GM18519 (cell line): Measurements from ENCODE around the gene DMTF1.
A peak's percentile ranks its signal among the peaks of the same experiment; 100 is the strongest.
"Not testable (repeated sequence)": the region's sequence is repeated elsewhere in the genome, so short reads cannot be mapped to it uniquely, and the experiment has no call there.

Experiments
- ATAC-seq: cut with Tn5 transposase; IDR thresholded peaks from one replicate; pipeline ENCODE4 v1.9.1; 2021; ENCODE audit warnings: mild to moderate bottlenecking, moderate library complexity; ENCODE audit not compliant: unreplicated experiment, low FRiP score

Gene DMTF1, protein sequence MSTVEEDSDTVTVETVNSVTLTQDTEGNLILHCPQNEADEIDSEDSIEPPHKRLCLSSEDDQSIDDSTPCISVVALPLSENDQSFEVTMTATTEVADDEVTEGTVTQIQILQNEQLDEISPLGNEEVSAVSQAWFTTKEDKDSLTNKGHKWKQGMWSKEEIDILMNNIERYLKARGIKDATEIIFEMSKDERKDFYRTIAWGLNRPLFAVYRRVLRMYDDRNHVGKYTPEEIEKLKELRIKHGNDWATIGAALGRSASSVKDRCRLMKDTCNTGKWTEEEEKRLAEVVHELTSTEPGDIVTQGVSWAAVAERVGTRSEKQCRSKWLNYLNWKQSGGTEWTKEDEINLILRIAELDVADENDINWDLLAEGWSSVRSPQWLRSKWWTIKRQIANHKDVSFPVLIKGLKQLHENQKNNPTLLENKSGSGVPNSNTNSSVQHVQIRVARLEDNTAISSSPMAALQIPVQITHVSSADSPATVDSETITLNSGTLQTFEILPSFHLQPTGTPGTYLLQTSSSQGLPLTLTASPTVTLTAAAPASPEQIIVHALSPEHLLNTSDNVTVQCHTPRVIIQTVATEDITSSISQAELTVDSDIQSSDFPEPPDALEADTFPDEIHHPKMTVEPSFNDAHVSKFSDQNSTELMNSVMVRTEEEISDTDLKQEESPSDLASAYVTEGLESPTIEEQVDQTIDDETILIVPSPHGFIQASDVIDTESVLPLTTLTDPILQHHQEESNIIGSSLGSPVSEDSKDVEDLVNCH

DNA sequence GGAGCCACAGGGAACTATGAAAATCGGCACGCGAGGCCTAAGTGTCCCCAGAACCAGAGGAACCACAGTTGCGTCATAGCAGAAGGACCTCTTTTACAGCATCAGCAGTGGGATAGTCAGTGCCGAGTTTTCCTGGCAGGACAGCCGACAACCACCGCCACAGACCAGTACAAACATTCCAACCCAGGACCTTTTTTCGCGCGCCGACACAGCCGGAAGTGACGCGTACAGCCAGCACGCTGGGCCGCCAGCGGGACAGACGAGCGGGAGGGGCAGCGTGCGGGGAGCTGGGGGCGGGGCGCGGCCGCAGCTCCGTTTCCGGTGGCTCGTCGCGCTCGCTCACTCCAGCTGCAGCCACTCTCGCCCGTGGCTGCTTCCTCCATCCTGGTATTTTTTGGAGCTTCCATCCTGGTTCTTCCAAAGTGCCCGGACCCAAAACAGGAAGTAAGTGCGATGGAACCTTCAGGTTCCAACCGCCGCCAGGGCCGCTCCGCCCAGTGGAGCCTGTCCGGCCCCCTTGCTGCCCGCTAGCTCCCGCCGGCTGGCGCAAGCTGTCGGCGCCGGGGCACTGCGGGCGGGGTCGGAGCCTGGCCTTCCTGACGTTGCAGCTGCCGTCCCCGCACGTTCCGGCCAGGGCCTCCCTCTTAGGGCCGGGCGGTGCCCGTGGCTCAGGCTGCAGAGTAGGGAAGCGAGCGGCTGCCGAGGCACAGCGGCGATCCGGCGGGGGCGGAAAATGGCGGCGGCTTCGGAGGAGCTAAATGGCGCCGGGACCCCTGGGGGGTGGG, at the start of gene DMTF1:
Gene DMTF1, plus strand, starts transcription at position 342 of the 785 bp plus-strand sequence. CDS start 12,489 bp downstream, outside the sequence.
- ATAC-seq = peak; percentile 70

DNA sequence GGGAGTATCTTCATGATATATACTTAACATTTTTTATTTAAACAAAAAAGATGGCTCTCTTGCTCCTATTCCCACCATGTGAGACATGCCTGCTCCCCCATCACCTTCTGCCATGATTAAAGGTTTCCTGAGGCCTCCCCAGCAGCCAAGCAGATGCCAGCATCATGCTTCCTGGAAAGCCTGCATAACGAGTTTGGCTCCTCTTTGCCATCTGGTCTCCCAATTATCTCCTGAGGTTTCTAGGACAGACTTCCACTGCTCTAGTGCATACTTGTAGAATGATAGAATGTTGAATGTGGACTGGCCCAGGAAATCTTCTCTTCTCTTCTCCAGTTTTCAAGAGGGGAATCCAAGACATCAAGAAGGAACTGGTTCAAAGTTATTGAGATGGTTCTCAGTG, 46.9 kb upstream of the DMTF1 start:
- ATAC-seq = no peak

DNA sequence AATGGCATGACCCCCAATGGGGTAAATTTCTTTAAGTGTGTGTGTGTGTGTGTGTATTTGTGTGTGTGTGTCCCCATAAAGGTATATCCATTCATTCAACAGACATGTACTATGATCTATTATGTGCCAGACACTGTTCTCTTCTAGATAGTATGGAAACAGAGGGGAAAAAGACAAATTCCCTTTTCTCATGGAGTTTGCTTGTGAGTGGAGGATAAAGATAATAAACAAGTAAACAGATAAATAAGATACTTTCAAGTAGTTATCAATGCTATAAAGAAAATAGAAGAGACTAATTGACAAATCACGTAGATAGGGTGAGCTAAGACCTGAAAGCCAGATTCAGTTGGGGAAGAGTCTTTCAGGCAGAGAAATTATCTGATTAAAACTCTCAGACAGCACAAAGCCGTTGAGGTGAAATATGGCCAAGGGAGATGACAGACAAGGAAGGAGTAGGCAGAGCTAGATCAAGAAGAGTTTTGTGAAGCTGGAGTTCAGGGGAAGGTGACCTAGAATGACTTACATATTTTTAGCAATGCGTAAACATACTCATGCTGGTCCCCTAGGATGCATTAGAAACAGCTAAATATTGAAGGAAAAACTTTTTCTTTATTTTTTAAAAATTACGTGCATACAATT, 45.2 kb upstream of the DMTF1 start:
- ATAC-seq = no peak

DNA sequence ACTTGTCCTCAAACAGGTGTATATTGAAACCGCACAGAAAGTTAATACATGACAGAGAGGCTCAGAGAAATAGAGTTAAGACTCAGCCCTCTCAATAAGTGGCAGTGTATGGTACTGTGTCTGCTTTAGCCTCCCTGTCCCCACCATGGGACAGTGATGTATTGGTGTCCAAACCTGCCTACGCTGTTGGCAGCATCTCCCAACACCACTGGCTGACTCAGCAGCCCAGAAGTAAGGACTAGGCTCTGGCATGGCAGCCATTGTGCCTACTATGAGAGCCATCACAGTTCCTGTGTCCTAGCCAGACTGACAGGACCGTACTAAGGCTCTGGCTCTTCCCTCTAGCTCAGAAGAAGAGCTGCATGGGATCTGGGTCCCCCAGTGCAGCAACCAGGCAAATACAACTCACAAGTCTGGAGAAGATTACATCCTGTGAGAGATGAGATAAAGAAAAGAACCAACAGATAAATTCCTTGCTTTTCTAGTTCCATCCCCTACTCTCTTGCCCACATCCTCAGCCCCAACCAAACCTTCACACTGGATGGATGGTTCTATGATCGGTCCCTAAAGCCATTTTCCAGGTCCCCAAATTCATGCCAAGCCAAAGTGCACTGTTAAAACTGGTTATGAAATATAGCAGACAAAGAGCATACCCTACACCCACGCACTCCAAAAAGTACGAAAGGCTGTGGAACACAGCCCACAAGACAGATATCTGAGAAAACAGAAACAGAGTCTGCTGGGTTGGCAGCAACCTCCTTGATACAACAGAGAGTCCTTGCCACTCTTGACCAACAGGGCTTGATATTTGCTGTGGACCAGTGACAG, 44.1 kb upstream of the DMTF1 start:
- no peak for ATAC-seq

DNA sequence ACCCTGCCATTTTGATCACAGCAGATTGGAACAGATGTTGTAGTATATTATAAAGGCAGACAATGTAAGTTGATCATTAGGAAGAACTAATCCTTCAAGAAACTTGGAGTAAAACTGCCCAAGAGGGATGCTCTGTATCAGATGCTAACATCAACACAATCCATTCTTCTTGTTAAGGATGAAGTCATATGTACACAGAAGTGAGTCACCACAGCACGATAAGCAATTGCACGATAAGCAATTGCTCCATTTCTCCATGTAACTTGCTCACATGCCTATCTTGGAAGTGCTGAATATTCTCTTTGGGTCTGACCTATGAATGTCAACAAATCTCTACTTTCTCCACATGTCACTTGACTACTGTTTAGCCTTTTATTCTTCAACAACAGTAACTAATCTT, 41.5 kb upstream of the DMTF1 start:
- no peak for ATAC-seq

DNA sequence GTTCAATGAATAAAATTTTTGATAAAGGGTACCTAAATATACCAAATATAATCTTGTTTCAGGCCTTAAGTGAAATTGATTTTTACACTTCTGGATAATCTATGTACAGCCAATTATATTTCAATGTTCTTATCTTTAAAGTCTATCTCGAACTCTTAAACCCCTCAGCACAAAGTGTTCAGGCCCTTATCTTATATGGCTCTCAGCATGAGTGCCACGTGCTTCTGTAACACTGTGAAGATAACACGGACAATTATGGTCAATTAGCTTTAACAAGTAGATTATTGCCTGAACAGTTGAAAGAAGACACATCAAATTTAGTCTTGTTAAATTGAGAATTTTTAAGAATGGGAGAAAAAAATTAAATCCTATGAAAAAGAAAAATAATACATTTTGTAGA, 40.4 kb upstream of the DMTF1 start:
- no peak for ATAC-seq

DNA sequence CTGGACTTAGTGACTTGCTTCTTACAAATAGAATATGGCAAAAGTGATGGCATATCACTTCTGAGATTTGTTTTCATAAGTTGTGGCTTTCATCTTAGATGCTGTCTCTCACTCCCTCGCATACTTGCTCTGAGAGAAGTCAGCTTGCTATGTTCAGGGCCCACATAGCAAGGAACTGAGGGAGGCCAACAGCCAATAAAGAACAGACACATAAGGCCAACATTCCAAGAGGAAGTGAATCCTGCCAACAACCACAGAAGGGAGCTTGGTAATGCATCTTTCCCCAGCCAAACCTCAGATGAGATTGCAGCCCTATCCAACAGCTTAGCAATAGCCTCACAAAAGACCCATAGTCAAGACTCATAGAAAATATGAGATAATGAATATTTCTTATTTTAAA, 39.2 kb upstream of the DMTF1 start:
- no peak for ATAC-seq

DNA sequence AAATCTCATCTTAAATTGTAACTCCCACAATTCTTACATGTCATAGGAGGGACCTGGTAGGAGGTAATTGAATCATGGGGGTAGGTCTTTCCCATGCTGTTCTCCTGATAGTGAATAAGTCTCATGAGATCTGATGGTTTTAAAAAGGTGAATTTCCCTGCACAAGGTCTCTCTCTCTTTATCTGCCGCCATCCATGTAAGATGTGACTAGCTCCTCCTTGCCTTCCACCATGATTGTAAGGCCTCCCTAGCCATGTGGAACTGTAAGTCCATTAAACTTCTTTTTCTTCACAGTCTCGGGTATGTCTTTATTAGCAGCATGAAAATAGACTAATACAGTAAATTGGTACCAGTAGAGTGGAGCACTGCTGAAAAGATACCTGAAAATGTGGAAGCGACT, 38.3 kb upstream of the DMTF1 start:
- ATAC-seq = not testable (repeated sequence)

DNA sequence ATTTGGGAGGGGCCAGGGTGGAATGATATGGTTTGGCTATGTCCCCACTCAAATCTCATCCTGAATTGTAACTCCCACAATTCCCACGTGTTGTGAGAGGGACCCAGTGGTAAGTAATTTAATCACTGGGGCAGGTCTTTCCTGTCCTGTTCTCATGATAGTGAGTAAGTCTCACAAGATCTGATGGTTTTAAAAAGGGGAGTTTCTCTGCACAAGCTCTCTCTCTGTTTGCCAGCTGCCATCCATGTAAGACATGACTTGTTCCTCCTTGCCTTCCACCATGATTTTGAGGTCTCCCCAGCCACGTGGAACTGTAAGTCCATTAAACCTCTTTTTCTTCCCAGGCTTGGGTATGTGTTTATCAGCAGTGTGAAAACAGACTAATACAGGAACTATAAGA, 36.5 kb upstream of the DMTF1 start:
- ATAC-seq = not testable (repeated sequence)

DNA sequence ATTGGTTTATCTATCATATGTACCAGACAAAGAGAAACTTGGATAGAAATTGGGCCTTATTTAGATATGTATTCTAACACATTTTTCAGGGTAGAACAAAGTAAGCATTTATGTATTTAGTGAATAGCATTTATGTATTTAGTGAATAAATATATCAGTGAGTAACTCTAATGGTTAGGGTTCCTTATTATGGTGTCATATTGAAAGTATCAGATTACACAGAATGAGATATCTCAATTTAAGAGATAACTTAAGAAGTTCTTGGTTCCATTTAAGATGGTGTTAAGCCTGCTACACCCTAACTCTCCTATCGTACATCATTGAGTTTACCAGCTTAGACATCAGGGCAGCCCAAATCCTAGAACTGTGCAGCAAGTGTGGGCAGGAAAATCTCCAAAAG, 35.9 kb upstream of the DMTF1 start:
- peak; percentile 63 for ATAC-seq

DNA sequence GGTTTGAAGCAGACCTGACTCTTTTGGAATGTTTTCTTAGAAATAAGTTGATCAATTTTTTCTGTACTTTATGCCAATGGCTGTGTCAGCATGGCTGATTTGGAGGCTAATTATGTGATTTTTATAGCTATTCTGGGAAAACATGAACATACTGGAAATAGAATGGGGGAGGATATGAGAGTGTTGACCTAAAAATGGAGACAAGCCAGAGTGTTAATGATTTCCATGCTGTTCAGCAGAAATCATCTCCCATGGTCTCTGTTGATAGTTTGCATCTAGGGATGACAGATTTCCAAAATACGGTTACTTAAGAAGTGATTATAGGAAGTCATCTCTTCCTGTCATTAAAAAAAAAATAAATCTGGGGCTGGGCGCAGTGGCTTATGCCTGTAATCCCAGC, 32.7 kb upstream of the DMTF1 start:
- ATAC-seq = no peak

DNA sequence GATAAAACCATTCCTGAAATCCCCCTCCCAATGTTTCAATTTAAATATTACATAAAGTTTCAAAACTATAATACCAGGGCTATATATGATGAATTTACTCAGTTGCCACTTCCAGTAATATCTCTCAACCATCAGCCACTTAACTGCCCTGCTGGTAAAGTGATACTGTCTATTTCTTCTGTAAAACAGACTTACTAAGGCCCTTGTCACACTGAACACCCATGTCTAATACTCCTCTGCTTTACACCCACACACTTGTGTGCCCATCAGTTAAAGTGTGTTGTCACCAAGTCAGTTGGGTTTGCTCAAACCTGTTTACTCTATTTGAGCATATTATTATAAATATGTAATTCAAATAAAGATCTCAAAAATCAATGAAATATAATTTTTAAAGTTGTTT, 29.1 kb upstream of the DMTF1 start:
- no peak for ATAC-seq

DNA sequence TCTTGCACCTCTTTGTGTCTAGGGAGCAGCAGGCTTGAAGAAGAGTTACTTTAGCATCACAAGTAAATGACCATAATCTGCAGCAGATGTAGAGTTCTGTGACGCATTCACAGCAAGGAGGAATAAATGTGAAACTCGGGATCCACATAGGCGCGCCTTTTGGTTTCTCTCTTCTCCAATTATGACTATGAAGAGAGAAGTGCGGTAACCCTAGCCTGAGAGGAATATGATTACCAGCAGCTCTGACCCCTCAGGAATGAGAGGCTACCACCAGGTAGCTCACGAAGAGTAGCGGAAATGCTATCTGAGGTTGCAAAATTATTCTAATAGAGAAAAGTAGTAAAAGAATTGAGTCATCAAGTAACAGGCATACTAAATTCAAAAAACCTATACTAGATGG, 25.2 kb upstream of the DMTF1 start:
- ATAC-seq = peak; percentile 35

DNA sequence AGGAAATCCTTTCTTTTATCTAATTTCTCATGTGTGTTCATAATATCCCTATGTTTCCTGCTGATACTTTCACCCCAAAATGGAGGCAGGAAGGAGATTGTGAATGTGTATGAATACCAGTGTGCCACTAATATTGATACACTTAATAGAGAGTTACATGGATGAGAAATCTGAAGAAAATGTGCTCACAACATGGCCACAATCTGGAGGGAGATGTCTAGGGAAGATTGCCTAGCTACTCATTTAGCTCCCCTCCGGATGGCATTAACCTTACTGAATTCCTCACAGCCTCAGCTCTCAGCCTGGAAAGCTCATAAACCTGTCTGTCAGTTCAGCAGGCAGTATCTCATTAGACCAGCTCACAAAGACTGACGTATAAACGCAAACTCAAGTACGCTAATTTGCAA, 23.4 kb upstream of the DMTF1 start:
- no peak for ATAC-seq

DNA sequence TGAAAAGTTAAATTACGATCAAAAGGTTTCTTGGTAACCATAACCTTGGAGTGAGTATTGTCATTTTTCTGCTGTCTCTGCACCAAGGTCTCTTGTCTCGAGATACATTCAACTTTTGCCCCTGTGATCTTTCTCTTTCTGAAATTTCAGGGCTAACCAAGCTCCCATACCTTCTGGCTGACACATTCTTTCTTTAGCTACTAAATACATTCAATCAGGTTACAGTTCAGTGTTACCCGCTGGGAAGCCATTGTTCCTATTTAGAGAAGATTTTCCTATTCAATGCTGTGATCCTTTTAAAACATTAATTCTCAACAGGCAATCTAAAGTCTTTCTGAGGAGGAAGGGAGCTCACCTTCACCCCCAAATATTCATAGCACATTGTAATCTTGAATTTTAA, 22.9 kb upstream of the DMTF1 start:
- ATAC-seq = no peak

DNA sequence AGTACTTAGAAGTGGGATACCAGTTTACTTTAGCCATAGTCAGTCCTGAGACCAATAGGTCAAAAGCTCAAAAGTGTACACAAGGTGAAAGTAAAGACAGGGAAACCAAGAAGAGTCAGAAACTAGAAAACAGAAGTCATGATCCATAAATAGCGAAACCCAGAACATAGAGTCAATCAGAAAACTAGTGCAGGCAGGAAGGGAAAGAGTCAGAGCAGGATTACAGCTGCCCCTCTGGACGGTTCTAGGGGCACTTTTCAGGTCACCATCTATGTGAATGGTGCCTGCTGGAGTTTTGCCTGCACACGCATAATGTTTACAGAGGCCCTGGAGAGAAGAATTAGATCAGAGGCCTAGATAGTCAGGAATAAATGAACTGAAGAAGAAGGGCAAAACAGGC, 22.4 kb upstream of the DMTF1 start:
- ATAC-seq = peak; percentile 97

DNA sequence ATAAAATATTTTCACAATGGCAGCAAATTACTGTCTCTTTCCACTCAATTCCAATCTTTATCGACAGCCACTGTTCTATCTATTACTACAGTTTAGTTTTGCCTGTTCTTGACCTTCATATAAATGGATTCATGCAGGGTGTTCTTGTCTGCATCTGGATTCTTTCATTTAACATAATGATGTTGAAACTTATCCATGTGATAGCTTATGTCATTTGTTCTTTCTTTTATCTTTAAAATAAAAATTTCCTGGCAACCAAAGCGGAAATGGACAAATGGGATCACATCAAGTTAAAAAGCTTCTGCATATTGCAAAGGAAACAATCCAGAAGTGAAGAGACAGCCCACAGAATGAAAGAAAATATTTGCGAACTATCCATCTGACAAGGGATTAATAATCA, 20.5 kb upstream of the DMTF1 start:
- no peak for ATAC-seq

DNA sequence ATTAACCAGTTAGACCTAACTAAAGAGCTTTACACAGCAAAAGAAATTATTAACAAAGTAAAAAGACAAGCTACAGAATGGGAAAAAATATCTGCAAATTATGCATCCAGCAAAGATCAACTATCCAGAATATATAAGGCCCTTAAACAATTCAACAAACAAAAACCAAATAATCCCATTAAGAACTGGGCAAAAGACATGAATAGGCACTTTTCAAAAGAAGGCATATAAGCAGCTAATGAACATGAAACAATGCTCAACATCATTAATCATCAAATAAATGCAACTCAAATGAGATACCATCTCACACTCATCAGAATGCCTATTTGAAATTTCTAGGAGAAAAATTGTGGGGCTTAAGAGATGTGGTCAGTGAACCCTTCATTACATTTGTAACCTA, 15.0 kb upstream of the DMTF1 start:
- no peak for ATAC-seq

DNA sequence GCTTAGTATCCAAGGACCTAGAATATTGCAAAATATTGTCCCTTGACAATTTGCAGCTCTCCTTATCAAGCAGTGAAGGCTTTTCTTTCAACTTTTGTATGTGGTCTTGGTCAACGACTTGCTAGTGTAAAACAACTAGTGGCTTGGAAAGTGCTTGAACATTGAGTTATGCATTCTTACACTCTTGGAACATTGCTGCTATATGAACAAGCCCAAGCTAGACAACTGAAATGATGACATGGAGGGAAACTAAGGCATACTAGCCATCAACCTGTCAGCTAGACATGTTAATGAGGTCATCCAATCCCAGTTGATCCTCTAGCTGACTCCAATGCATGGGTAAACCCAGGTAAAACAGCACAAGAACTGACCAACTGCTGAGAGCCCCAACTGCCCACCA, 12.7 kb upstream of the DMTF1 start:
- ATAC-seq = no peak

DNA sequence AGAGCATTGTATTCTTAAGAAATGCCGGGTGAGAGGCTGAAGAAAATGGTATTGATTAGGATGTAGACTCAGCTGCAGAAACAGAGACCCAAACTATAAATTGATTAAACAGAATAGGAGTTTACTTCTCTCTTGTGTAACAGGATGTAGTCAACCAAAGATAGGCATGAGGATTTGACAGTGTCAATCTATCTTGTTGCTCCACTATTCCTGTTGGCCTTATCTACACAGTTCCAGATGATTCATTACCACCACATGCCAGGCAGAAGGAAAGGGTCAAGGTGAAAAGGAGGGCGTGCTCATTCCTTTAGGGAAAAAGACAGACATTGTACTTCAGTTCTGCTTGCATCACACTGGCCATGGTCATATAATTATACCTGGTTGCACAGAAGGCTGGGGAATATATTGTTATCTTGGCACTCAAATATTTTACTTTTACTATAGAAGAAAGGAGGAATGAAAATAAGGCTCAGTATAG, 11.9 kb upstream of the DMTF1 start:
- no peak for ATAC-seq
